GM19468 (cell line): ENCODE measurements around the gene FAM89A.
A peak's percentile ranks its signal among the peaks of the same experiment; 100 is the strongest.
"Not testable (repeated sequence)": the region's sequence is repeated elsewhere in the genome, so short reads cannot be mapped to it uniquely, and the experiment has no call there.

ENCODE experiments used
- ATAC-seq: cut with Tn5 transposase; IDR thresholded peaks from one replicate; pipeline ENCODE4 v1.9.1; 2021; ENCODE audit warnings: mild to moderate bottlenecking, moderate library complexity, moderate number of reproducible peaks; ENCODE audit not compliant: unreplicated experiment; ENCODE audit errors: extremely low read depth

FAM89A gene

DNA sequence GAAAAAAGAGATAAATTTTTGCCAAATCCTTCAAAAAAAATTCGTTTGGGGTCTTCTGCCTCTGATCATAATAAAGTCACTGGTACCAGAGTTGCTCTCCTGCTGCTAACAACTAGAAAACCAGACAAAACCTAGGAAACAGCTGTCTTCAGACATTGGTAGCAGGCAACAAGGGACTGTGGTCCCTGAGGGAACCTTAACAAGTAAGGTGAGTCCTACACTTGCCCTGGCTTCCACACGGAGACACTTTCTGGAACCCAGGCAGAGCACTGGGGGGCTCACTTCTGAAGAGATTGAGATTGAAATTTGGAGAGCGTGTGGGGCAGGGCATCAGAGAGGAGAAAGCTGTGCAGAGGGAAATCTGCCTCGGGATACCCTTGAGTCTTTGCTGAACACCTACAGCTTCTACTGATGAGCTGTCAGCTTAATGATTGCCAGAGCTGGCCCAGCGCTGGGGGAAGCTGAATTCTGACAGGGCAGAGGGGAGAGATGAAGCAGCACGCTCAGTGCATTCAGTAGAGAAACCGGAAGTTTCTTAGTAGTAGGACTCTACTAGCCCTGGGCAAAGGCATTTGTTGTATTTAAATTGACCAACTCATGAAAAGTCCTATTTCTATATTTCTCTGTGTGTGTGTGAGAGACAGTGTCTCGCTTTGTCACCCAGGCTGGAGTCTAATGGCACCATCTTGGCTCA, 18.5 kb upstream of the FAM89A start:
- no peak for ATAC-seq

DNA sequence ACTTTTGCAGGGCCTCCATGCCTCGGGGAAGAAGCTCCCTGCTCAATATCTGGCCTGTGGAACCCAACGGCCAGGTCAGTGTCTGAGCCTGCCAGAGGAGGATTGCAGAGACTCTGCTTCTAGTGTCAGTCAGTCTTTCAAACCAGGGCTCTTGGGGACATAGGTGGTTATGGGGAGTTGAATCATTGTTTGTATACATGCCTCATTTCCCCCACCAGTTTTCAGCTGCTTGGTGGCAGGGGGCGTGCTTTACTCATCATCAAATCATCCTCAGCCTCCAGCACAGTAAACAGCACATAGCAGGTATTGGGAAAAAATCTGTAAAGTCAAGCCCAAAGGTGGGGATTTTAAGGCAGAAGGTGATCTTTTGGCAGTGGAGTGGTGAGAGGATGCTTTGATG, 17.4 kb upstream of the FAM89A start:
- no peak for ATAC-seq

DNA sequence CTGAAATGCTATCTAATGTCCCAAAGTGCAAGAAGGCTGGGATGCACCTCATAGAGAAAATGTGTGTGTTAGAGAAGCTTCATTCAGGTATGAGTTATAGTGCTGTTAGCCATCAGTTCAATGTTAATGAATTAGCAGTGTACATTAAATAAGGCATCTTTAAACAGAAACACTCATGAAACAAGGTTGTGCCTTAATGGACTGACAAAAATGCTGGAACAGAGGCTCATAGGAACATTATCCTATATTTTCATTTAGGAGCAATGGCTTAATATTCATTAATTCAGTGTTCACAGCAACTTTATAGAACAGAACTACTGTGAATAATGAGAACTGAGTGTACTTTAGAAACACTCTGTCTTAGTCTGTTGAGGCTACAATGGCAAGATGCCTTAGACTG, 15.2 kb upstream of the FAM89A start:
- ATAC-seq, result no peak

DNA sequence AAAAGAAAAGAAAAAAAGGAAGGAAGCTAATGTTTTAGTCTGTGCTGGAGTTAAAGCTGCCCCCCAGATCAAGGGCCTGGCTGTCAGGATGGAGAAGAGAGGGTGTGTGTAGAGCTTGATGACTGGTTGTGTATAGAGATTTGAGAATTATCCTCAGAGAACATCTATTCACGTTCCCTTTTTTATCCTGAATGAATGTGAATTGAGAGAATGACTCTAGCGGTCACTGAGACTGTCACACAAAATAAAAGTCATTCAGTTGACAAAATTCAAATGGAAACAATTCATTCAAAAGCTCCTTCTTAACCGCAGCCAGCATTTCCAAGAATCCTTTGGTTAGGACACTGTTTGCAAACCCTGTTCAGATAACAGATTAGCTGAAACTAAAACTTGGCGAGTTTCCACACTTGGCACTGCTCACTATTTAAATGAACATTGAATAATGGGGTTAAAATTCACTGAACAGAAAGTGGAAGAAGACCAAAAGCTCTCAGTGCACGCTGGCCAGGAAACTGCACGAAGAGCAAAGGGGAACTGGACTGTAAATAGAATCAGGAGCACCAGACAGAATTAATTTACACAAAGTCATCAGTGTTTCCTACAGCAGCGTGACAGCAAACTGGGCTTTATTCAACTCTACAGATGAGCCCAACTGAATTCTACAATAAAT, 13.6 kb upstream of the FAM89A start:
- peak; percentile 51 for ATAC-seq

DNA sequence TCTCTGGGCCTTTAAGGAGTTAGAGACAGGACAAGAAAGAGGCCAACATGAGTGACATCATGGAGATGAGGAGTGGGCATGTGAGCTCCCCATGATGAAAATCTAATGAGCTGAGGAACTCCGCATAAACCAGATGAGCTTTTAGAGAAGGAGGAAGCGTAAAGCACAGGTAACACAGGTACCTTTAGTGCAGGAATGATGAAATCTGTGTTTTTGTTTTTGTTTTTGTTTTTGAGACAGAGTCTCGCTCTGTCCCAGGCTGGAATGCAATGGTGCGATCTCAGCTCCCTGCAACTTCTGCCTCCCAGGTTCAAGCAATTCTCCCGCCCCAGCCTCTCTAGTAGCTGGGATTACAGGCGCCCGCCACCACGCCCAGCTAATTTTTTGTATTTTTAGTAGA, 12.7 kb upstream of the FAM89A start:
- ATAC-seq, result no peak

DNA sequence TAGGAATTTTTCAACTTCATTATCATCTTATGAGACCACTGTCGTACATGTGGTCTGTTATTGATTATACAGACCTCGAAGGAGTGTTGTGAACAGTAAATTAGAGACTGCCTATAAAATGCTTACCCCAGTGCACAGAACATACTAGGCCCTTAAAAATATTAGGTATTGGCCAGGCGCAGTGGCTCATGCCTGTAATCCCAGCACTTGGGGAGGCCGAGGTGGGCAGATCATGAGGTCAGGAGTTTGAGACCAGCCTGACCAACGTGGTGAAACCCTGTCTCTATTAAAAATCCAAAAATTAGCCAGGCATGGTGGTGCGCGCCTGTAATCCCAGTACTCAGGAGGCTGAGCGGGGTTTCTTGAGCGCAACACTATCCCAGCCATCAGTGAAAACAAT, 10.9 kb upstream of the FAM89A start:
- ATAC-seq, result not testable (repeated sequence)

DNA sequence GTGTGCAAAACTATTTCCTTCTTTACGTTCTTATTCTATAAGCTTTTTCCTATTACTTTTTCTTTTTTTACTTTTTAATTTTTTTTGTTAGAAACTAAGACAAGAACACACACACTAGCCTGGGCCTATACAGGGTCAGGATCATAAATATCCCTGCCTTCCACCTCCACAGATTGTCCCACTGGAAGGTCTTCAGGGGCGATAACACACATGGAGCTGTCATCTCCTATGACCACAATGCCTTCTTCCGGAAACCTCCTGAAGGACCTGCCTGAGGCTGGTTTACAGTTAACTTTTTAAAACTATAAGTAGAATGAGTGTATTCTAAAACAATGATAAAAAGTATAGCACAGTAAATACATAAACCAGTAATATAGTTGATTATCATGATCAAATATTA, 10.3 kb upstream of the FAM89A start:
- no peak for ATAC-seq

DNA sequence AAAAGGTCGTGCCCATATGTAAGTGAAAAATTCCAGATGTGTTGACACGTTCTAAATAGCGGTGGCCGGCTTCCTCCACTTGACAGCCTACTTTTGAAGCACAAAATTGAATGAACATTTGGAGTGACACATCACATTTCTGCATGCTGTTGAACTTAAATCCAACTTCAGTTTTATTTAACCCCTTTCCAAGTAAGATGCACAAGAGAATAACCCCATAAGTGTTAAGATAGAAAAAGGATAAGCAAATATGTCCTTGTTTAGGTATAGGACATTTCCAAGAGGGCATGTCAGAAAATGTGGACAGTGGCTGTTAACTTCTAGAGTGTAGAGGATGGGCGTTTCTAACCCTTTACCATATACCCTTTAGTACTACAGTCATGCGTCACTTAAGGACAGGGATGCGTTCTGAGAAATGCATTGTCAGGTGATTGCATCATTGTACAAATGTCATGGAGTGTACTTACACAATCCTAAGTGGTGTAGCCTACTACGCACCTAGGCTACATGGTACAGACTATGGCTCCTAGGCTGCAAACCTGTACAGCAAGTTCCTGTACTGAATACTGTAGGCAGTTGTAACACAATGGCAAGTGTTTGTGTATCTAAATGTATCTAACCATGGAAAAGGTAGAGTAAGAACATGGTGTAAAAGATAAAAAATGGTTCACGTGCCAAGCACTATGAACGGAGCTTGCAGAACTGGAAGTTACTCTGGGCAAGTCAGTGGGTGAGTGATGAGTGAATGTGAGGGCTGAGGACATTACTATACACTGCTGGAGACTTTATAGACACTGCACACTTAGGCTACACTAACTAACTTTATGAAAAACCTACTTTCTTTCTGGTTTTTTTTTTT, 9.3 kb upstream of the FAM89A start:
- no peak for ATAC-seq

DNA sequence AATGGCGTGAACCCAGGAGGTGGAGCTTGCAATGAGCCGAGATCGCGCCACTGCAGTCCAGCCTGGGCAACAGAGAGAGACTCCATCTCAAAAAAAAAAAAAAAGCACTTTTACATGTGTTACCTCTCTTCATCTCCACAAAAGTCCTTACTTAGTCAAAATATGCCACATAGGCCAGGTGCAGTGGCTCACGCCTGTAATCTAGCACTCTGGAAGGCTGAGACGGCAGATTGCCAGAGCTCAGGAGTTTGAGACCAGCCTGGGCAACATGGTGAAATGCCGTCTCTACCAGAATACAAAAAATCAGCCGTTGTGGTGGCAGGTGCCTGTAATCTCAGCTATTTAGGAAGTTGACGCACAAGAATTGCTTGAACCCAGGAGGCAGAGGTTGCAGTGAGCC, 8.4 kb upstream of the FAM89A start:
- ATAC-seq, result not testable (repeated sequence)

DNA sequence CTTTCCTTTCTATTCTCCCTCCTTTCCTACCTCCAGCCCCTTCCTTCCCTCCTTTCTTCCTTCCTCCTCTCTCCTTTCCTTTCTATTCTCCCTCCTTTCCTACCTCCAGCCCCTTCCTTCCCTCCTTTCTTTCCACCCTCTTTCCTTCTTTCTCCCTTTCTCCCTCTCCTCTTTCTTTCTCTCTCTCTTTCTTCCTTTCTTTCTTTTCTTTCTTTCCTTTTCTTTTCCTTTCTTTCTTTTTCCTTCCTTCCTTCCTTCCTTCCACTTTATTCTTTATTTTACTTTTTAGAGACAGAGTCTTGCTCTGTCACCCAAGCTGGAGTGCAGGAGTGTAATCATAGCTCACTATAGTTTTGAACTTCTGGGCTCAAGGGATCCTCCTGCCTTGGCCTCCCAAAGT, 7.5 kb upstream of the FAM89A start:
- not testable (repeated sequence) for ATAC-seq

DNA sequence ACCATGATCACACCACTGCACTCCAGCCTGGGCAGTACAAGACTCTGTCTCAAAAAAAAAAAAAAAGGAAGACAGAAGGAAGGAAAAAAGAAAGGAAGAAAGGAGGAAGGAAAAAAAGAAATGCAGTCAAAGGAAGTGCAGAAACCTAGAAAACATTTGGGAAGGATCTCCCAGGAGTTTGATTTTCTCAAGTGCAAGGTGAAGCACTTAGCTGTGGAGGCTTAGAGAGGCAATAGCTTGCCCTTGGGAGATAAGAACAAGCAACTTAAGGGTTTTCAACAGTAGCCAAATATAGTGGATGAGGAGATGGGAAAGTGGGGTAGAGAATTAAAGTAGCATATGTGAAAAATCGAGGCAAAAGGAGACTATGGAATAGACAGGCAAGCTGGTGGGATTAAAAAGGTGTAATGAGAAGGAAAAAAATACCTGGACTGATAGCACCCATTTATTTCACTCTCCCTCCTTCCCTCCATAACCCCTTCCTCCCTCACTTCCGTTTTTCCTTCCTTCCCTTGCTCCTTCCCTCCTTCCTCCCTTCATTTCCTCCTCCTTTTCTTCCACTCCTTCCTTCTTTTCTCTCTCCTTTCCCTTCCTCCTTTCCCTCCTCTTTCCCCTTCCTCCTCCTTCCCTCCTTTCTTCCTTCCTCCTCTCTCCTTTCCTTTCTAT, 6.8 kb upstream of the FAM89A start:
- ATAC-seq, result no peak

DNA sequence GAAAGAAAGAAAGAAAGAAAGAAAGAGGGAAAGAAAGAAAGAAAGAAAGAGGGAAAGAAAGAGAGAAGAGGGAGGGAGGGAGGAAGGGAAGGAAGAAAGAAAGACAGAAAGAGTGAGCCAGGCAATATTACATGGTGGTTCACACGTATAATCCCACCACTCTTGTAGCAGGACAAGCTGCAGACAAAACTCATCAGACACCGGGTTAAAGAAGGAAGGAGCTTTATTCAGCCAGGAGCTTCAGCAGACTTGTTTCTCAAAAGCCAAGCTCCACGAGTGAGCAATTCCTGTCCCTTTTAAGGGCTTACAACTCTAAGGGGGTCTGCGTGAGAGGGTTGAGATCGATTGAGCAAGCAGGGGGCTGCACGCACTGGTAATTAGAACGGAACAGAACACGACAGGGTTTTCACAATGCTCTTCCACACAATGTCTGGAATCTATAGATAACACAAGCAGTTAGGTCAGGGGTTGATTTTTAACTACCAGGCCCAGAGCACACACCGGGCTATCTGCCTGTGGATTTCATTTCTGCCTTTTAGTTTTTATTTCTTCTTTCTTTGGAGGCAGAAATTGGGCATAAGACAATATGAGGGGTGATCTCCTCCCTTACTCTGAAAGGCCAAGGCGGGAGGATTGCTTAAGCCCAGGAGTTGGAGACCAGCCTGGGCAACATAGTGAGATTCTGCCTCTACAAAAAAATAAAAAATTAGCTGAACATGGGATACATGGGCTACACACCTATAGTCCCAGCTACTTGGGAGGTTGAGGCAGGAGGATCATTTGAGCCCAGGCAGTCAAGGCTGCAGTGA, 6.1 kb upstream of the FAM89A start:
- not testable (repeated sequence) for ATAC-seq

DNA sequence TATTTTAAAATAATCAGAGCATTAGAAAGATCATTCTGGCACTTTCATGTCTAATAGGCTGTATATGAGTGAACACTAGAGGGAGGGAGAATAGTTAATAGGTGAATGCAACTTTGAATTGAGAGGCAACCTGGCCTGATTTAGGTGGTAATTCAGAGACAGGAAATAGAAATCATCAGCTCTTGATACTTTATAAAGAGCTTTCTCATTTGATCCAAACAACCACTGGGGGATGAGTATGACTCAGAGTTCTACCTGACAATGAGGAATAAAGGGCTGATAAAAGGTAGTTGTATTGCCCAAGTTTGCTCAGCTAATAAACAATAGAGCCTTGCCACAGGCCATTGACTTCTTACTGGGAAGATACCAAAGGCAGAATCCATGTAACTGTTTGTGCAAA, 5.2 kb upstream of the FAM89A start:
- no peak for ATAC-seq

DNA sequence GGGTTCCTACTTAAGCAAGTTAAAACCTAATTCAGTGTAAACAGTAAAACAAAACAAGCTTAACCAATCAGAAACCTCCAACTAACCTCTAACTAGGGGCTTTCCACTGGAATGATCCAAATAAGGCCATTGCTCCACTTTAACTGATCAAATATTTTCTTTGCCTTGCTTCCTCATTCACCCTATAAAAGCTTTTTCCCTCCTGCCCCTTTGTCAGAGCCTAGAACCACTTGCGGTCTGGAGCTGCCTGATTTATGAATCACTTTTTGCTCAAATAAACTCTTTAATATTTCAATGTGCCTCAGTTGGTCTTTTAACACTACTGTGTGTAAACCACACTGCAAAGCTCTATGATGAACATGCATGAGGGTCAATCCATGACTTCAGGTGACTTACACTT, 4.5 kb upstream of the FAM89A start:
- ATAC-seq, result no peak

DNA sequence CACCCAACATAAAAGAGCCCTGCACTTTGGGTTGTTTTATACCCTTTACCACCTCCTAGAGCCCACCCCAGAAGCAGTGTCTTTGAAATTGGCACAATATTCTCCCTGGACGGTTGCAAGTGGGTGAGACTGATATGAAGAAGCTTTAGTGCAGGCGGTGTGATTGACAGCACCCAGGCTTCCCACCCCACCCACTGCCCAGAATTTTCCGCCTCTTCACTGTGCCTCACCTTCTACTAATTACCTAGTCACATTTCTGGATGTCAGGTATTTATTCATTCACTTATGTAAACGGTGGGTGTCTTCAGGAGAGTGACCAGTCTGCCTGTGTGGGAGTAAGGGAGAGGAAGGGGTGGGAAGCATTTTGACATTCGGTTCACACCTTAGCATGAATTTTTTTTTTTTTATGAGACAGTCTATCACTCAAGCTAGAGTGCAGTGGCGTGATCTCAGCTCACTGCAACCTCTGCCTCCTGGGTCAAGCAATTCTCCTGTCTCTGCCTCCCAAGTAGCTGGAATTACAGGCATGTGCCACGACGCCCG, 1.7 kb upstream of the FAM89A start:
- no peak for ATAC-seq

DNA sequence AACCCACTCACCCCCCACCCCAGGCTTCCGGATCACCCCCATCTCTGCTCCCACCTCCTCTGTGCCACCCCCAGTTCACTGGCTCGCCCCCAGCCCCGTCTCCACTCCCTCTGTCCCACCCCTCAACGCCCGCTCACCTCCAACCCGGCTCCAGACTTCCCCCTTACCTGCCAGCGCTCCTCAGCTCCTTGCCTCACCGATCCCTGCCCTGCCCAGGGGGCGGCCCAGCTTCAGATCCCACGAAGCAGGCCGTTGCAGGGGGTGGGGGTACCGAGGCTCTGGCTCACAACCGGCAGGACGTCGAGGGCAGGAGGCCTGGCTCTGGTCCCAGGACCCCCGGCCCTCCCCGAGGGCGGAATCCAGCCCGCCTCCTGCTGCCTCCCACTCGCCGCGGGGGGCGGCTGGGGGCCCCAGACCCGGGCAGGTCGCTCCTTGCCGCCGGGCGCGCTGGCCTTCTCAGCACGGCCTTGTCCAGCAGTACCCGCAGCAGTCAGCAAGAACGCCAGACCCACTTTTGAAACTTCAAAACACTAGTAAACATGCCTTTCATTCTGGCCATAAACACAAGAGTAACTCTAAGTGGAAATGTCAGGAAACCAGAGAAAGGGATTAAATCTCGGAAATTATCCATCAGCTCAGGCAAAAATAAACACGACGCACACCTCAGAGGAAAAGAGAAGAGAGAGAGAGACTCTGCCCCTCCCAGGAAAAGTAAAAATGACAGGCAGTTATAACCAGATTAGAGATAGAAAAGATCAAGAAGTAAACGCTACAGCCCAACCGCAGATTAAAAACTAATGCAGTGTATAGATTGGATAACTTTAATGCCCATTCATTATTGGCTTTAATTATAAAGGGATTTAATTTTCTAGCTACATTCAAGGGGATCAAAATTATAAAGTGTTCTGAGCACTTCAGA, 1.0 kb upstream of the FAM89A start:
- ATAC-seq, result no peak

DNA sequence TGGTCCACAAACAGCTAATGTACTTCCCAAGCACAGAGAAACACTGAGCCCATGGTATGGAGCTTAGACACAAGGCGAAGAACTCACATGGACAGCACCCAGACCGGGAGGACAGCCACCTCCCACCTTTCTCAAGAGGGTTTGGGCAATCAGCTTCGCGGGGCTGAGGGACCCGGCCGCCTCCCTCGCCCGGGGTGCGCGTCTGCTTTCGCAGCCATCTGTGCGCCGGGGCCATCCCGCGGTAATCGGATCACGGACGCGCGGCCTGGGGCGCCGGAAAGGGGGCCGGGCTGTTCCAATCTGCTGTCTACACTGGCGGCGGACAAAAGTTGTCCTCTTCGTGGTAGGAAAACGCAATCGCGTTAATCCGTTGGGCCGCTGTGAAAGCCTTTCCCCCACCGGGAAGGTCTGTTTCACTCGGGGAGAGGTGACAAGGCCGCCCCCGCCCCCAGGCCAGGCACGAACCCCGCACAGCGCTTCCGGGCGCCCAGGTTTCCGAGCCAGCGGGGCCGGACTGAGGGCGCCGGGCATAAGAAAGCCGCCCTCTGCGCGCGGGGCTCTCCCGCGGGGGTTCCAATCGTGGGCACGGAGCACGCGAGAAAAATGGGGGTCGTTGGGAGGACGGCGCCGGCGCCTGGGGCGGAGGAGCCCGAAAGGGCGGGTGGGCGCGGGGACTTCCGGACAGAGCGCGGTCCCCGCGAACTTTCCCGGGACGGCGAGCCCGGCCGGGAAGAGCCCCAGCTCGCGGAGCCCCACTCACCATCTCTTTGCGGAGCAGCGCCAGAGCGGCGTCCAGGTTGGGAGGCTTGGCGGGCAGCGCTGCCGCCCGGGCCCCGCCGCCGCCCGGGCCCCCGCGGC, 664 bp downstream of the FAM89A start:
- ATAC-seq, result no peak
